A673 (cell line): ENCODE data around the gene KRT71. TPM values are rescaled to one million over a fixed set of nuclear protein-coding genes. Genes with fewer than 3 reads are reported as not detected.

Source experiments
- BruUV-seq: library from RNA; stranded (reverse); fragments of 400-500 nt; replicated peaks from 2 replicates; lab custom pipeline; 2021; lab: Mats Ljungman, UMichigan
- CTCF ChIA-PET: fragments of 300-600 bp; sonication (Branson Sonifier 250); formaldehyde crosslinking; loops from one replicate; lab custom pipeline; 2022; ENCODE audit warnings: antibody characterized with exemption; lab: Charles Lee
- POLR2A ChIA-PET: fragments of 300-600 bp; sonication (Branson Sonifier 250); formaldehyde crosslinking; loops from one replicate; lab custom pipeline; 2022; ENCODE audit warnings: antibody characterized with exemption; ENCODE audit not compliant: low non-redundant PET; lab: Charles Lee
- DNase-seq: peaks from one replicate; pipeline ENCODE4 v3.0.0-alpha.2; 2015; ENCODE audit warnings: low spot score
- H3K27ac ChIP-seq: fragments of 200-600 bp; sonication (generic); 2 replicates; pipeline ENCODE4 v1.5.1; 2016; ENCODE audit warnings: mixed run types, low read depth, mild to moderate bottlenecking, mixed read lengths, antibody characterized with exemption, low read length; ENCODE audit not compliant: poor library complexity, severe bottlenecking
- H3K27me3 ChIP-seq: fragments of 200-600 bp; sonication (generic); replicated peaks from 2 replicates; pipeline ENCODE4 v1.6.1; 2017; ENCODE audit warnings: mixed run types, low read depth, mild to moderate bottlenecking, mixed read lengths, antibody characterized with exemption, low read length; ENCODE audit not compliant: insufficient read depth, poor library complexity
- H3K36me3 ChIP-seq: fragments of 200-600 bp; sonication (generic); 2 replicates; pipeline ENCODE4 v1.6.1; 2016; ENCODE audit warnings: mixed run types, mild to moderate bottlenecking, mixed read lengths, antibody characterized with exemption, low read length; ENCODE audit not compliant: insufficient read depth, poor library complexity, severe bottlenecking
- H3K4me1 ChIP-seq: fragments of 200-600 bp; sonication (generic); 2 replicates; pipeline ENCODE4 v1.6.1; 2017; ENCODE audit warnings: mixed run types, mild to moderate bottlenecking, mixed read lengths, antibody characterized with exemption, low read length; ENCODE audit not compliant: insufficient read depth, poor library complexity, severe bottlenecking
- H3K4me3 ChIP-seq: fragments of 200-600 bp; sonication (generic); 2 replicates; pipeline ENCODE4 v1.5.1; 2016; ENCODE audit warnings: low read depth, mixed run types, mild to moderate bottlenecking, mixed read lengths, low read length; ENCODE audit not compliant: poor library complexity, severe bottlenecking
- H3K9me3 ChIP-seq: fragments of 200-600 bp; sonication (generic); 2 replicates; pipeline ENCODE4 v1.6.1; 2016; ENCODE audit warnings: mixed run types, low read depth, mild to moderate bottlenecking, mixed read lengths, antibody characterized with exemption, low read length; ENCODE audit not compliant: poor library complexity, severe bottlenecking
- EZH2 ChIP-seq: fragments of 200-600 bp; sonication (generic); IDR thresholded peaks from 2 replicates; pipeline ENCODE4 v1.6.1; 2017; ENCODE audit warnings: borderline replicate concordance, low read depth, mild to moderate bottlenecking, mixed read lengths, antibody characterized with exemption, low read length; ENCODE audit not compliant: poor library complexity, severe bottlenecking
- intact Hi-C: fragments of 100-400 bp; cut with micrococcal nuclease; formaldehyde crosslinking; loops from one replicate; pipeline ENCODE4 v1.10.0; 2022; ENCODE audit not compliant: unreplicated experiment
- total RNA-seq: library from RNA; stranded (reverse); gene quantifications from 2 replicates; pipeline ENCODE4 v1.2.3, GENCODE V29; 2021
- TF ChIP-seq, protein P1 (sequence below): fragments of 300-800, 200-600 bp; sonication (generic); conservative IDR thresholded peaks from 2 replicates; pipeline ENCODE4 v1.5.1; 2017; ENCODE audit warnings: low read depth, mild to moderate bottlenecking, antibody characterized with exemption, low read length, moderate library complexity, mixed read lengths

Gene KRT71
- total RNA-seq, 1 experiment from 2014 or later: not detected

DNA sequence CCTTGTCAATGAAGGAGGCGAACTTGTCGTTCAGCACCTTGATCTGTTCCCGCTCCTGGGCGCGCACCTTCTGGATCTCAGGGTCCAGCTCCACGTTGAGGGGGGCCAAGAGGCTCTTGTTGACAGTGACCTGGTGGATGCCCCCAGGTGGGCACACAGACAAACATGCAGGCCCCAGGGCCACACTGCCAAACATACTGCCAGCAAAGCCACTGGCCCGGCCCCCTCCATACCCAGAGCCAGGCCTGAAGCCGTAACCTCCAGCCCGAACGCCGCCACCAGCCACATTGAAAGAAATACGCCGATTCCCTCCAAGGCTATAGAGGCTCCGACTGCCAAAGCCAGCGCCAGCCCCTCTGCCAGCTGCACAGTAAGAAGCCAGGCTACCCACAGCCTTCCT, 20.4 kb upstream of the KRT71 start:
- Histone ChIP-seq H3K4me3 (no peak overlapping the region), H3K9me3 (no peaks in the 10 kb centered on the region), H3K27ac (no peak overlapping the region), H3K27me3 (peaks cover 7% of the 10 kb centered on the region), H3K4me1 (no peaks in the 10 kb centered on the region), H3K36me3 (no peaks in the 10 kb centered on the region)
- no TSS peak for BruUV-seq
- intact Hi-C loops: no loop called here
- CTCF ChIA-PET: no interaction called here
- TF ChIP-seq, protein P1, sequence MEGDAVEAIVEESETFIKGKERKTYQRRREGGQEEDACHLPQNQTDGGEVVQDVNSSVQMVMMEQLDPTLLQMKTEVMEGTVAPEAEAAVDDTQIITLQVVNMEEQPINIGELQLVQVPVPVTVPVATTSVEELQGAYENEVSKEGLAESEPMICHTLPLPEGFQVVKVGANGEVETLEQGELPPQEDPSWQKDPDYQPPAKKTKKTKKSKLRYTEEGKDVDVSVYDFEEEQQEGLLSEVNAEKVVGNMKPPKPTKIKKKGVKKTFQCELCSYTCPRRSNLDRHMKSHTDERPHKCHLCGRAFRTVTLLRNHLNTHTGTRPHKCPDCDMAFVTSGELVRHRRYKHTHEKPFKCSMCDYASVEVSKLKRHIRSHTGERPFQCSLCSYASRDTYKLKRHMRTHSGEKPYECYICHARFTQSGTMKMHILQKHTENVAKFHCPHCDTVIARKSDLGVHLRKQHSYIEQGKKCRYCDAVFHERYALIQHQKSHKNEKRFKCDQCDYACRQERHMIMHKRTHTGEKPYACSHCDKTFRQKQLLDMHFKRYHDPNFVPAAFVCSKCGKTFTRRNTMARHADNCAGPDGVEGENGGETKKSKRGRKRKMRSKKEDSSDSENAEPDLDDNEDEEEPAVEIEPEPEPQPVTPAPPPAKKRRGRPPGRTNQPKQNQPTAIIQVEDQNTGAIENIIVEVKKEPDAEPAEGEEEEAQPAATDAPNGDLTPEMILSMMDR: no peak
- TF ChIP-seq EZH2: no peak
- DNase-seq: no peak
- POLR2A ChIA-PET: no interaction called here

GRCh38 chr12:52570511-52570910, 17.6 kb upstream of the KRT71 start:
- Histone ChIP-seq H3K9me3 (no peaks in the 10 kb centered on the region), H3K4me1 (no peaks in the 10 kb centered on the region), H3K36me3 (no peaks in the 10 kb centered on the region), H3K27ac (no peak overlapping the region), H3K27me3 (peaks cover 7% of the 10 kb centered on the region), H3K4me3 (no peak overlapping the region)
- no peak for DNase-seq
- TF ChIP-seq, protein P1: no peak
- TF ChIP-seq EZH2: no peak
- ChIA-PET POLR2A (no interaction called here), CTCF (interaction anchor here (0.5 kb wide), 1 partner anchor 307 kb away, joined by 4 read pairs; no protein-coding TSS in a partner anchor)
- BruUV-seq: no TSS peak
- intact Hi-C loops: no loop called here

- POLR2A ChIA-PET: no interaction called here
- intact Hi-C loops: no loop called here
Measured at GRCh38 chr12:52568111-52568510, 15.2 kb upstream of the KRT71 start.

More at GRCh38 chr12:52568111-52568510, 15.2 kb upstream of the KRT71 start:
- DNase-seq: no peak
- BruUV-seq: no TSS peak
- no peak overlapping the region for H3K4me3 ChIP-seq
- H3K27me3 ChIP-seq: peaks cover 7% of the 10 kb centered on the region
- TF ChIP-seq, protein P1: no peak
- TF ChIP-seq EZH2: no peak
- CTCF ChIA-PET: interaction anchor here (2.0 kb wide), 1 partner anchor 312 kb away, joined by 5 read pairs; no protein-coding TSS in a partner anchor
- H3K4me1 ChIP-seq: no peaks in the 10 kb centered on the region
- no peaks in the 10 kb centered on the region for H3K9me3 ChIP-seq
- H3K36me3 ChIP-seq: no peaks in the 10 kb centered on the region
- H3K27ac ChIP-seq: no peak overlapping the region
